ENCODE data around the gene ZNF467.

DNA sequence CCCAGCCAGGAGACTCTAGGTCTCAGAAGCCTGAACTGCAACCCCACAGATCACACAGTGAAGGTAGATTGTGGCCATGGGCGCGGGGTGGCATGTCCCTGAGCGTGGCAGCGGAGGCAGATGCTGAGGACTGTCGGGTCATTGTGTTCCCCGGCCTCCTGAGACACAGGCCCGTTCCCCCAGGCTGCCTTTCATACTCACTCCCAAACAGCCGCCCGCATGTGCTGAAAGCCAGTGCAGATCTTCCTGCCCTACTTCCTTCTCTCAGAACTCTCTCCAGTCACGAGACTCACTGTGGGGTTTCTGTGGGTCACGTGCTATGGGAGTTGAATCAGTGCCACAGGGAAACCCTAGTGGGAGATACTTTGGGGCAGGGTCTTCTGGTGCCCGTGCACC is 48.0 kb downstream of the ZNF467 start:
- no peak for TF ChIP-seq POLR2A (IDR thresholded peaks at IDR 0.05)
- TF ChIP-seq, protein P1, sequence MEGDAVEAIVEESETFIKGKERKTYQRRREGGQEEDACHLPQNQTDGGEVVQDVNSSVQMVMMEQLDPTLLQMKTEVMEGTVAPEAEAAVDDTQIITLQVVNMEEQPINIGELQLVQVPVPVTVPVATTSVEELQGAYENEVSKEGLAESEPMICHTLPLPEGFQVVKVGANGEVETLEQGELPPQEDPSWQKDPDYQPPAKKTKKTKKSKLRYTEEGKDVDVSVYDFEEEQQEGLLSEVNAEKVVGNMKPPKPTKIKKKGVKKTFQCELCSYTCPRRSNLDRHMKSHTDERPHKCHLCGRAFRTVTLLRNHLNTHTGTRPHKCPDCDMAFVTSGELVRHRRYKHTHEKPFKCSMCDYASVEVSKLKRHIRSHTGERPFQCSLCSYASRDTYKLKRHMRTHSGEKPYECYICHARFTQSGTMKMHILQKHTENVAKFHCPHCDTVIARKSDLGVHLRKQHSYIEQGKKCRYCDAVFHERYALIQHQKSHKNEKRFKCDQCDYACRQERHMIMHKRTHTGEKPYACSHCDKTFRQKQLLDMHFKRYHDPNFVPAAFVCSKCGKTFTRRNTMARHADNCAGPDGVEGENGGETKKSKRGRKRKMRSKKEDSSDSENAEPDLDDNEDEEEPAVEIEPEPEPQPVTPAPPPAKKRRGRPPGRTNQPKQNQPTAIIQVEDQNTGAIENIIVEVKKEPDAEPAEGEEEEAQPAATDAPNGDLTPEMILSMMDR (IDR thresholded peaks at IDR 0.05): no peak
